ENCODE results near the gene TIAM2. TPM values are rescaled to one million over a fixed set of nuclear protein-coding genes. Genes with fewer than 3 reads are reported as not detected.

Gene TIAM2
- total and polyA plus RNA-seq, 9 donors, result 9.1 to 15.6 (median 10.3) TPM

DNA sequence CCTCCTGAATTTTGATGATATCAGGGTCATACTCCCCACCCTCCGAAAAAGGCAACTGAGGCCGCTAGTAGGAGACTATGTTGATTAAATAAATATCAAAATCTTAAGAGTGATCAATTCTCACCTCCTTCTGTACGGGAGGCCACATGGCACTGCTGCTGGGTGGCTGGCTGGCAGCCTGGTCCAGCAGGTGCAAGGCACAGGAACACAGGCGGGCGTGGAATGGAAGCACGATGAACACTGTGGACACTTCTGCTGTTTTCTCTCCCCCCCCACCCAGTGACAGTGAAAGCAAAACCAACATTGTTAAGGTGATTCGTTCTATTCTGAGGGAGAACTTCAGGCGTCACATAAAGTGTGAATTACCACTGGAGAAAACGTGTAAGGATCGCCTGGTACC, 259.0 kb downstream of the TIAM2 start:
- TF ChIP-seq, protein P1, sequence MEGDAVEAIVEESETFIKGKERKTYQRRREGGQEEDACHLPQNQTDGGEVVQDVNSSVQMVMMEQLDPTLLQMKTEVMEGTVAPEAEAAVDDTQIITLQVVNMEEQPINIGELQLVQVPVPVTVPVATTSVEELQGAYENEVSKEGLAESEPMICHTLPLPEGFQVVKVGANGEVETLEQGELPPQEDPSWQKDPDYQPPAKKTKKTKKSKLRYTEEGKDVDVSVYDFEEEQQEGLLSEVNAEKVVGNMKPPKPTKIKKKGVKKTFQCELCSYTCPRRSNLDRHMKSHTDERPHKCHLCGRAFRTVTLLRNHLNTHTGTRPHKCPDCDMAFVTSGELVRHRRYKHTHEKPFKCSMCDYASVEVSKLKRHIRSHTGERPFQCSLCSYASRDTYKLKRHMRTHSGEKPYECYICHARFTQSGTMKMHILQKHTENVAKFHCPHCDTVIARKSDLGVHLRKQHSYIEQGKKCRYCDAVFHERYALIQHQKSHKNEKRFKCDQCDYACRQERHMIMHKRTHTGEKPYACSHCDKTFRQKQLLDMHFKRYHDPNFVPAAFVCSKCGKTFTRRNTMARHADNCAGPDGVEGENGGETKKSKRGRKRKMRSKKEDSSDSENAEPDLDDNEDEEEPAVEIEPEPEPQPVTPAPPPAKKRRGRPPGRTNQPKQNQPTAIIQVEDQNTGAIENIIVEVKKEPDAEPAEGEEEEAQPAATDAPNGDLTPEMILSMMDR (IDR thresholded peaks at IDR 0.05), result no peak
- no peak for TF ChIP-seq EP300 (IDR thresholded peaks at IDR 0.05)
- TF ChIP-seq POLR2A (IDR thresholded peaks at IDR 0.05), result no peak
- DNase-seq, result no peak
- WGBS, 3 donors, result 92 to 94% (median 94%) methylated on average over 10 of the region's 10 CpGs
- intact Hi-C loops (cut with DNase I), result loop anchor here in 1 of 4 donors (10.0 kb wide), 1 partner anchor 79 kb away; no protein-coding TSS in a partner anchor
- Histone ChIP-seq H3K36me3 (no peaks in the 10 kb centered on the region), H3K9me3 (no peaks in the 10 kb centered on the region), H3K4me1 (ENCODE audit: insufficient read depth) (no peaks in the 10 kb centered on the region), H3K4me3 (no peak overlapping the region), H3K27ac (no peak overlapping the region), H3K27me3 (no peaks in the 10 kb centered on the region)

DNA sequence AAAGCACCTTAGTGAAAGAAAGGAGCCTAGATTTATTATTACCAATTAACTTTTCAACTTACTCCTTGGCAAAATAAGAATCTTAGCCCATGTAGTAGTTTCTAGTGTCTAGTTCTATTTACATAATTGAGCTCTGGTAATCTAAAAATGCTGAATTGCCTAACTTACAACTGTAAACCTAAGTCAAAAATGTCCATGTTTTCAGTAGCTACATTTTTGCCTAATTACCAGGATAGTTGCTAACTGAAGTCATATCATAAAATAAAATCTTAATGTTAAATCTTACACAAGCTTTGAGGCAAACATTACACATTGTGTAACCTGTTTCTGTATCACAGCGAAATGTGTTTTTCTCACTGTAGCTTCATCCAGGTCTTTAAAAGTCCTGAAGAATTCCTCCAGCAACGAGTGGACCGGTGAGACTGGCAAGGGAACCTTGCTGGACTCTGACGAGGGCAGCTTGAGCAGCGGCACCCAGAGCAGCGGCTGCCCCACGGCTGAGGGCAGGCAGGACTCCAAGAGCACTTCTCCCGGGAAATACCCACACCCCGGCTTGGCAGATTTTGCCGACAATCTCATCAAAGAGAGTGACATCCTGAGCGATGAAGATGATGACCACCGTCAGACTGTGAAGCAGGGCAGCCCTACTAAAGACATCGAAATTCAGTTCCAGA, 261.1 kb downstream of the TIAM2 start:
- no peak for TF ChIP-seq EP300 (IDR thresholded peaks at IDR 0.05)
- TF ChIP-seq, protein P1 (IDR thresholded peaks at IDR 0.05), result no peak
- no peak for TF ChIP-seq POLR2A (IDR thresholded peaks at IDR 0.05)
- H3K9me3 ChIP-seq, result no peaks in the 10 kb centered on the region
- H3K27me3 ChIP-seq, result no peaks in the 10 kb centered on the region
- H3K4me1 ChIP-seq (ENCODE audit: insufficient read depth), result no peaks in the 10 kb centered on the region
- H3K36me3 ChIP-seq, result no peaks in the 10 kb centered on the region
- no peak for DNase-seq
- 81 to 85% (median 84%) methylated on average over 13 of the region's 13 CpGs for WGBS, 3 donors
- intact Hi-C loops (cut with DNase I), result loop anchor here in 1 of 4 donors (10.0 kb wide), 1 partner anchor 81 kb away; no protein-coding TSS in a partner anchor
- H3K4me3 ChIP-seq, result no peak overlapping the region
- no peak overlapping the region for H3K27ac ChIP-seq

DNA sequence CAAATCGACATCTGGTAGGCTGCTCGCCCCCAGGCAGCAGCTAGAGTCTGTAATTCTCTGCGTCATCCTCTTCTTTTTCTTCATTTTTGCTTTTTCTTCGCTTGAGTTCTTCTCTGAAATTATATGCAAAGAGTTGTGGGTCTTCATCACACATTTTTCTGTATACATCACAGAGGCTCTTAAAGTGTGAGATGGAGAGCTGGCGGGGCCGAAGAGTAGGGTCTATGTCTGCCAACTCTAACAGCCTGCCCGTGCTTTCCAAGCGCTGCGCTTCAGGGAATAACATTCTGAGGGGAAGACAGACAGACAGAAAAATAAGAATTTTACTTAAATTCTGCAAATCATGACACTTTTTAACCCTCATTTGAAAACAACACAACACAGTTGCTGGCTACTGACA, 262.7 kb downstream of the TIAM2 start:
- intact Hi-C loops (cut with DNase I), result loop anchor here in 1 of 4 donors (10.0 kb wide), 1 partner anchor 83 kb away; no protein-coding TSS in a partner anchor
- H3K9me3 ChIP-seq, result no peaks in the 10 kb centered on the region
- no peak for TF ChIP-seq EP300 (IDR thresholded peaks at IDR 0.05)
- TF ChIP-seq, protein P1 (IDR thresholded peaks at IDR 0.05), result no peak
- no peak for TF ChIP-seq POLR2A (IDR thresholded peaks at IDR 0.05)
- 95 to 97% (median 96%) methylated on average over 9 of the region's 9 CpGs for WGBS, 3 donors
- DNase-seq, result no peak
- no peaks in the 10 kb centered on the region for H3K36me3 ChIP-seq
- H3K27ac ChIP-seq, result no peak overlapping the region
- H3K4me3 ChIP-seq, result no peak overlapping the region
- no peaks in the 10 kb centered on the region for H3K27me3 ChIP-seq
- no peaks in the 10 kb centered on the region for H3K4me1 ChIP-seq (ENCODE audit: insufficient read depth)

DNA sequence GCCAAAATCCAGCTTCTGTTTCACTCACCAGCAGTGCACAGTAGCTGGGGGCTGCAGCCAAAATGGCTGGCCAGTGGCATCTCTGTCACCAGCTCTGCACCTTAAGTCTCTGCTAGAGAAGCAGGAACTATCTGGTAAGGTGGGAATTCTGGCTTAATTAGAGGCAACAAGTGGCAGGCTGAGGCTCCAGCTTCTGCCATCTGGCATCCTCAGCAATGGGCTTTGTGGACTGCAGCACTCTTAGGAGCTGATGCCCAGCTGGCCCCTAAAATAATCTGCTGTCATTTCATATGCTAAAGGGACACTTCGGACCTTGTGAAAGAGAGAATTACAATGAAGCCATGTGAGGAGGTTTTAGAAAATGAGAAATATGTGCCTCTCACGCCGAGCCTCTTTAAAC, 264.1 kb downstream of the TIAM2 start:
- H3K36me3 ChIP-seq, result no peaks in the 10 kb centered on the region
- TF ChIP-seq, protein P1 (IDR thresholded peaks at IDR 0.05), result no peak
- no peak for TF ChIP-seq POLR2A (IDR thresholded peaks at IDR 0.05)
- no peak for TF ChIP-seq EP300 (IDR thresholded peaks at IDR 0.05)
- no peaks in the 10 kb centered on the region for H3K4me1 ChIP-seq (ENCODE audit: insufficient read depth)
- no peaks in the 10 kb centered on the region for H3K9me3 ChIP-seq
- intact Hi-C loops (cut with DNase I), result loop anchor here in 1 of 4 donors (10.0 kb wide), 1 partner anchor 84 kb away; no protein-coding TSS in a partner anchor
- whole genome bisulfite sequencing, 3 donors, result 96 to 98% (median 97%) methylated on average over 3 of the region's 3 CpGs
- no peaks in the 10 kb centered on the region for H3K27me3 ChIP-seq
- DNase-seq, result no peak
- no peak overlapping the region for H3K27ac ChIP-seq
- no peak overlapping the region for H3K4me3 ChIP-seq

Measured in ovary (tissue), 9 donors.